GM06990 (cell line): Measurements from ENCODE around the gene CDK6.

Source experiments
- DNase-seq: peaks from one replicate; pipeline ENCODE4 v3.0.0-alpha.2; 2011; ENCODE audit not compliant: insufficient read length; ENCODE audit errors: extremely low read depth
- H3K27me3 ChIP-seq: replicated peaks from 2 replicates; pipeline ENCODE4 v1.6.0; 2011; ENCODE audit warnings: low read length; ENCODE audit not compliant: control insufficient read depth, insufficient read depth
- H3K36me3 ChIP-seq: 2 replicates; pipeline ENCODE4 v1.5.1; 2011; ENCODE audit warnings: low read length; ENCODE audit not compliant: control insufficient read depth, insufficient read depth
- H3K4me3 ChIP-seq: replicated peaks from 2 replicates; pipeline ENCODE4 v1.5.1; 2011; ENCODE audit warnings: low read depth, mild to moderate bottlenecking, control low read depth, low read length
- CTCF ChIP-seq: IDR thresholded peaks from 2 replicates; pipeline ENCODE4 v1.5.1; 2011; ENCODE audit warnings: low read length, control low read depth, mild to moderate bottlenecking, inconsistent platforms; ENCODE audit not compliant: insufficient read depth, poor library complexity, severe bottlenecking

Gene CDK6

GRCh38 chr7:92727755-92728154 lies 108.6 kb downstream of the CDK6 start:
- DNase-seq: no peak
- no peak for TF ChIP-seq CTCF
- H3K36me3 ChIP-seq: peaks cover 7% of the 10 kb centered on the region

GRCh38 chr7:92725161-92725925 lies 111.0 kb downstream of the CDK6 start:
- peaks cover 7% of the 10 kb centered on the region for H3K36me3 ChIP-seq
- no peak for TF ChIP-seq CTCF
- no peak for DNase-seq
- no peak overlapping the region for H3K4me3 ChIP-seq
- no peaks in the 10 kb centered on the region for H3K27me3 ChIP-seq

More at GRCh38 chr7:92727755-92728154, 108.6 kb downstream of the CDK6 start:
- Histone ChIP-seq H3K4me3 (no peak overlapping the region), H3K27me3 (no peaks in the 10 kb centered on the region)

GRCh38 chr7:92723943-92724342 lies 112.4 kb downstream of the CDK6 start:
- Histone ChIP-seq H3K27me3 (no peaks in the 10 kb centered on the region), H3K36me3 (peaks cover 7% of the 10 kb centered on the region), H3K4me3 (no peak overlapping the region)
- no peak for DNase-seq
- no peak for TF ChIP-seq CTCF

GRCh38 chr7:92723205-92723604 lies 113.2 kb downstream of the CDK6 start:
- peaks cover 7% of the 10 kb centered on the region for H3K36me3 ChIP-seq
- no peak for TF ChIP-seq CTCF
- no peaks in the 10 kb centered on the region for H3K27me3 ChIP-seq
- DNase-seq: no peak
- no peak overlapping the region for H3K4me3 ChIP-seq

- Histone ChIP-seq H3K27me3 (no peaks in the 10 kb centered on the region), H3K36me3 (peaks cover 7% of the 10 kb centered on the region), H3K4me3 (no peak overlapping the region)
- DNase-seq: no peak
- TF ChIP-seq CTCF: no peak
These were observed 113.8 kb downstream of the CDK6 start for GRCh38 chr7:92722541-92722940.
